Psoas muscle (tissue), 8 donors: Measurements from ENCODE around the gene RPL27A. TPM values are rescaled to one million over a fixed set of nuclear protein-coding genes. Genes with fewer than 3 reads are reported as not detected.
A peak's percentile ranks its signal among the peaks of the same experiment; 100 is the strongest.

Experiments
- ATAC-seq, 4 donors: fragments of 200-7000 bp; cut with Tn5 transposase; one replicate each; pipeline ENCODE4 v1.9.1; 2020; ENCODE audit warnings: moderate library complexity in 3 of 4, mild to moderate bottlenecking in 2 of 4
- DNase-seq, 2 donors: peaks; one replicate each; pipeline ENCODE4 v3.0.0-alpha.2; 2020
- H3K27ac ChIP-seq: fragments of 200-600 bp; one replicate; pipeline ENCODE4 v1.8.0; 2022
- H3K27me3 ChIP-seq, 3 donors: fragments of 200-600 bp in 1 of 3; one replicate each; pipeline versions ENCODE4 v1.6.1 to v1.8.0; 2013 to 2022; ENCODE audit warnings: low read length in 2 of 3, mild to moderate bottlenecking in 2 of 3, moderate library complexity in 1 of 3; ENCODE audit not compliant: insufficient read depth in 3 of 3
- H3K36me3 ChIP-seq, 2 donors: fragments of 200-600 bp in 1 of 2; one replicate each; pipeline versions ENCODE4 v1.6.1 to v1.8.0; 2013 to 2022; ENCODE audit warnings: low read depth in 1 of 2, mild to moderate bottlenecking in 1 of 2, moderate library complexity in 1 of 2; ENCODE audit not compliant: insufficient read depth in 1 of 2
- H3K4me1 ChIP-seq: fragments of 200-600 bp; one replicate; pipeline ENCODE4 v1.8.0; 2022
- H3K4me3 ChIP-seq: fragments of 200-600 bp; one replicate; pipeline ENCODE4 v1.8.0; 2022; ENCODE audit warnings: mild to moderate bottlenecking
- H3K9me3 ChIP-seq: fragments of 200-600 bp; one replicate; pipeline ENCODE4 v1.8.0; 2022
- CTCF ChIP-seq: fragments of 200-600 bp; IDR thresholded peaks from one replicate; pipeline ENCODE4 v1.8.0; 2022; ENCODE audit warnings: antibody characterized with exemption
- WGBS, 3 donors: extraction: QIAGEN DNeasy Blood & Tissue Kit; methylation state at CpG; one replicate each; pipeline versions ENCODE4 v1.1.6 to v1.1.7; 2013; 5-methylcytosine and 5-hydroxymethylcytosine counted together
- intact Hi-C, 2 donors: fragments of 100-400 bp; cut with DNase I; formaldehyde crosslinking; loops; one replicate each; pipeline versions ENCODE4 v1.11.0 to v1.14.2; 2022
- polyA plus RNA-seq, 3 donors: library from polyadenylated mRNA; stranded (reverse); fragments of 200-250 nt; gene quantifications; one replicate each; pipeline ENCODE4 v1.2.3, GENCODE V29; 2013
- total RNA-seq, 4 donors: library from RNA; stranded (reverse); fragmentation: NEBNext Ultra II Directional in 2 of 4; extraction: Animal tissue kit (Norgen Biotek cat#: 25700) in 2 of 4; gene quantifications; one replicate each; pipeline versions ENCODE4 v1.2.1 to v1.2.4, GENCODE V29; 2021 to 2023
- donor health status: healthy with polysubstance abuse.
- donor health status: DM: no; HTN: no; CAD: no; lungs with moderate emphysema.
- donor health status: Bipolar disorder and iron deficiency.
- donor health status: healthy.
- donor health status: DM: yes; HTN: yes; CAD: no.
- donor health status: DM: no; HTN: no; CAD: no.
- donor health status: DM: no; HTN: no; CAD: no.
- donor health status: DM: yes; HTN: yes; CAD: no.

RPL27A gene
- total and polyA plus RNA-seq, 7 donors, result 308 to 2,060 (median 673) TPM

- WGBS, 3 donors, result 29 to 43% (median 31%) methylated on average over 7 of the region's 7 CpGs
- H3K4me1 ChIP-seq, result peaks cover 21% of the 10 kb centered on the region
- H3K36me3 ChIP-seq, result no peaks in the 10 kb centered on the region
- no peak overlapping the region for H3K4me3 ChIP-seq
- no peaks in the 10 kb centered on the region for H3K27me3 ChIP-seq
- H3K27ac ChIP-seq, result peak overlapping the region; percentile 77
- DNase-seq (peak; percentile 82 to 89), ATAC-seq (peak; percentile 94 to 96 (median 96))
- TF ChIP-seq CTCF, result no peak
- no peaks in the 10 kb centered on the region for H3K9me3 ChIP-seq
- intact Hi-C loops, result loop anchor here (1.0 to 5.0 kb wide), 2 partner anchors 24 to 35 kb away; no protein-coding TSS in a partner anchor
These were observed 50.2 kb downstream of the RPL27A start for GRCh38 chr11:8732748-8733241.

- ATAC-seq (no peak), DNase-seq (no peak)
- Histone ChIP-seq H3K9me3 (no peaks in the 10 kb centered on the region), H3K36me3 (no peaks in the 10 kb centered on the region), H3K27me3 (no peaks in the 10 kb centered on the region), H3K27ac (peak overlapping the region; percentile 77), H3K4me1 (peaks cover 21% of the 10 kb centered on the region), H3K4me3 (no peak overlapping the region)
- 89 to 100% (median 90%) methylated on average over 2 of the region's 2 CpGs for WGBS, 3 donors
- TF ChIP-seq CTCF, result no peak
- intact Hi-C loops, result loop anchor here in 1 of 2 donors (5.0 kb wide), 1 partner anchor 33 kb away; no protein-coding TSS in a partner anchor
These were observed 51.3 kb downstream of the RPL27A start for GRCh38 chr11:8733852-8734251.

- intact Hi-C loops, result no loop called here
- no peak overlapping the region for H3K27ac ChIP-seq
- H3K36me3 ChIP-seq, result no peaks in the 10 kb centered on the region
- WGBS, 3 donors, result 84 to 90% (median 89%) methylated on average over 8 of the region's 8 CpGs
- no peaks in the 10 kb centered on the region for H3K27me3 ChIP-seq
- H3K4me3 ChIP-seq, result no peak overlapping the region
- no peaks in the 10 kb centered on the region for H3K9me3 ChIP-seq
- no peak for TF ChIP-seq CTCF
- no peak for DNase-seq
- H3K4me1 ChIP-seq, result peaks cover 21% of the 10 kb centered on the region
- ATAC-seq, result no peak
These were observed 52.5 kb downstream of the RPL27A start for GRCh38 chr11:8735094-8735493.

GRCh38 chr11:8739309-8739793, 56.8 kb downstream of the RPL27A start:
- 73 to 86% (median 75%) methylated on average over 2 of the region's 2 CpGs for WGBS, 3 donors

More at GRCh38 chr11:8739309-8739793, 56.8 kb downstream of the RPL27A start:
- H3K27me3 ChIP-seq, result no peaks in the 10 kb centered on the region
- intact Hi-C loops, result no loop called here
- H3K36me3 ChIP-seq, result no peaks in the 10 kb centered on the region
- TF ChIP-seq CTCF, result no peak
- DNase-seq (no peak), ATAC-seq (no peak)
- no peaks in the 10 kb centered on the region for H3K9me3 ChIP-seq
- H3K27ac ChIP-seq, result no peak overlapping the region
- H3K4me1 ChIP-seq, result no peaks in the 10 kb centered on the region
- no peak overlapping the region for H3K4me3 ChIP-seq

Other genes with a start within 250 kb of the RPL27A start
- 1 to 10 TPM; 2.7 to 8.2 (median 5.5) TPM for gene STK33, start 88.6 kb upstream of the RPL27A start, total RNA-seq
- 1 to 10 TPM in 2 of 3 donors, under 1 TPM in 1; 0.30 to 1.6 (median 1.1) TPM for gene STK33, start 88.6 kb upstream of the RPL27A start, polyA plus RNA-seq
- 1 to 10 TPM; 2.0 to 3.9 (median 3.5) TPM for gene TRIM66, start 127 bp upstream of the RPL27A start, total RNA-seq
- gene TRIM66, start 127 bp upstream of the RPL27A start, polyA plus RNA-seq, result 1 to 10 TPM in 1 of 3 donors, under 1 TPM in 2; 0.46 to 1.4 (median 0.69) TPM
- gene AKIP1, start 228.4 kb downstream of the RPL27A start, total RNA-seq, result 10 to 100 TPM; 11.3 to 22.7 (median 16.5) TPM
- gene AKIP1, start 228.4 kb downstream of the RPL27A start, polyA plus RNA-seq, result 10 to 100 TPM; 18.8 to 30.2 (median 21.6) TPM